GM12875 (cell line): ENCODE measurements around the gene RNASE13.

Experiments used
- H3K4me3 ChIP-seq: one replicate; pipeline ENCODE4 v1.5.1; 2011; ENCODE audit warnings: low read depth, low read length, control low read depth
- TF ChIP-seq, protein P1 (sequence below): IDR thresholded peaks from 2 replicates; pipeline ENCODE4 v1.5.1; 2011; ENCODE audit warnings: low read depth, mild to moderate bottlenecking, control low read depth, inconsistent platforms, low read length, moderate library complexity, borderline replicate concordance; ENCODE audit not compliant: insufficient read depth

RNASE13 gene, protein sequence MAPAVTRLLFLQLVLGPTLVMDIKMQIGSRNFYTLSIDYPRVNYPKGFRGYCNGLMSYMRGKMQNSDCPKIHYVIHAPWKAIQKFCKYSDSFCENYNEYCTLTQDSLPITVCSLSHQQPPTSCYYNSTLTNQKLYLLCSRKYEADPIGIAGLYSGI

DNA sequence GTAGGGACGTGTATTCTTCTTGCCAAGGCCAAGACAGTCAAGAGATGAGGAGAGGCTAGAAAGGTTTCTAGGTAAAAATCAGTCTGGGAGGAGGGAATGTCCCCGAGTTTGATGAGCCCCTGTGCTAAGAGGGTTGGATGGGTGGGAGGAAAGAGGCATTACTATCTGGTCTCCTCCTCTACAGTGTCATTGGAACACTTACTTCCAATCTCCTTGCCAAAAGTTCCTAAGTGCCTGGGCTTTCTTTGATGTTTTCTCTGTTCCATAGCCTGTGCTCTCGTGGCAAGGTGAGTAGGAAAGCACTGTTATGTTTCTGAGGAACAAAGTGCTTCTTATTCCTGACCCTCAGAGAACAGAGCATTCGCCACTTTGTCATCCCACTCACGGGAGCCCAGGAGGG, at the start of gene RNASE13:
RNASE13 (minus strand) TSS at position 101 of the 400 bp plus-strand sequence. CDS start 519 bp downstream, outside the sequence.
- TF ChIP-seq, protein P1, sequence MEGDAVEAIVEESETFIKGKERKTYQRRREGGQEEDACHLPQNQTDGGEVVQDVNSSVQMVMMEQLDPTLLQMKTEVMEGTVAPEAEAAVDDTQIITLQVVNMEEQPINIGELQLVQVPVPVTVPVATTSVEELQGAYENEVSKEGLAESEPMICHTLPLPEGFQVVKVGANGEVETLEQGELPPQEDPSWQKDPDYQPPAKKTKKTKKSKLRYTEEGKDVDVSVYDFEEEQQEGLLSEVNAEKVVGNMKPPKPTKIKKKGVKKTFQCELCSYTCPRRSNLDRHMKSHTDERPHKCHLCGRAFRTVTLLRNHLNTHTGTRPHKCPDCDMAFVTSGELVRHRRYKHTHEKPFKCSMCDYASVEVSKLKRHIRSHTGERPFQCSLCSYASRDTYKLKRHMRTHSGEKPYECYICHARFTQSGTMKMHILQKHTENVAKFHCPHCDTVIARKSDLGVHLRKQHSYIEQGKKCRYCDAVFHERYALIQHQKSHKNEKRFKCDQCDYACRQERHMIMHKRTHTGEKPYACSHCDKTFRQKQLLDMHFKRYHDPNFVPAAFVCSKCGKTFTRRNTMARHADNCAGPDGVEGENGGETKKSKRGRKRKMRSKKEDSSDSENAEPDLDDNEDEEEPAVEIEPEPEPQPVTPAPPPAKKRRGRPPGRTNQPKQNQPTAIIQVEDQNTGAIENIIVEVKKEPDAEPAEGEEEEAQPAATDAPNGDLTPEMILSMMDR: no peak
- H3K4me3 ChIP-seq: no peak within 1 kb of the TSS

DNA sequence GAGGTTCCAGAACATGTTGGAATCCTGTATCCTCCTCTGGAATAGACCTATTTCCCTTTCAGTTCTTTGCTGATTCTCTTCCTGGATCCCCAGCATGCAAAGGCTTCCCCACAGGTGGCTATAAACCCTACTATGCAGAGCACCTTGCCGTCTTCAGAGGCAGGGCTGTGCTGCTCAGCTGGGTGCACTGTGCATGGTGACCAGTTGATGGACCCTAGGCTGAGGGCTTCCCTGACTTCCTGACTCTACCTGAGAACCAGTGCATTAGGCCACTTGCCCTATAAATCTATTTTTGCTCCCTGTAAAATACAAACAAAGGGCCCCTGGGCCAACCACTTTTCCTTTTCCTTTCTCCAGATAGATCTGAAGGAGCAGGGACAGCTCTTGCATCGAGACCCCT, 49.8 kb upstream of the RNASE13 start:
- H3K4me3 ChIP-seq: no peak overlapping the region
- TF ChIP-seq, protein P1: no peak

DNA sequence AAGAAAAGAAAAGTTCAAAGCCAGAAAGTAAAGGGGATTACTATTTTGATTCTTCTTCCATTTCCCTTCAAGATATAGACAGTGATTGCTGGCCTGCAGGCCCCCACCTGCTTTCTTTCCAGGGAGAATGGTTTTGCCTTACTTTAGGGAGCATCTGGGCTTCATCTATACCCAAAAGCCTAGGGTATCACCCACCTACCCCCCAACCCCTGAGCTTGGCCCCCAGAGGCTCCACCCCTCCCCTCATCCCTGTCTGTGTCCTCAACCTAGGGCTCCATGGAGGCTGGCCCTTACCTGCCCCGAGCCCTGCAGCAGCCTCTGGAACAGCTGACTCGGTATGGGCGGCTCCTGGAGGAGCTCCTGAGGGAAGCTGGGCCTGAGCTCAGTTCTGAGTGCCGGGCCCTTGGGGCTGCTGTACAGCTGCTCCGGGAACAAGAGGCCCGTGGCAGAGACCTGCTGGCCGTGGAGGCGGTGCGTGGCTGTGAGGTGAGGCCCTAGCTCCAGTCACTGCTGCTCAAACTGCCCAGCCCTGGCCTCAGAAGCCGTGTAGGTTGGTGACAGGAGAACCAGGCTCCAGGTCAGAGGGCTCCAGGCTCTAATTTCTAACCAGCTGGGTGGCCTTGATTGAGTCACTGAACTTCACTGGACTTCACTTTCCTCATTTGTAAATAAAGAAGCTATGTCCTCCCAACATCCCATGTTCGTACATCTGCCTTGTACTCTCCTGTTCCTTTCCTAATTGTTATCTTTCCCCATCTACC, 49.1 kb upstream of the RNASE13 start:
- TF ChIP-seq, protein P1: no peak
- no peak overlapping the region for H3K4me3 ChIP-seq

DNA sequence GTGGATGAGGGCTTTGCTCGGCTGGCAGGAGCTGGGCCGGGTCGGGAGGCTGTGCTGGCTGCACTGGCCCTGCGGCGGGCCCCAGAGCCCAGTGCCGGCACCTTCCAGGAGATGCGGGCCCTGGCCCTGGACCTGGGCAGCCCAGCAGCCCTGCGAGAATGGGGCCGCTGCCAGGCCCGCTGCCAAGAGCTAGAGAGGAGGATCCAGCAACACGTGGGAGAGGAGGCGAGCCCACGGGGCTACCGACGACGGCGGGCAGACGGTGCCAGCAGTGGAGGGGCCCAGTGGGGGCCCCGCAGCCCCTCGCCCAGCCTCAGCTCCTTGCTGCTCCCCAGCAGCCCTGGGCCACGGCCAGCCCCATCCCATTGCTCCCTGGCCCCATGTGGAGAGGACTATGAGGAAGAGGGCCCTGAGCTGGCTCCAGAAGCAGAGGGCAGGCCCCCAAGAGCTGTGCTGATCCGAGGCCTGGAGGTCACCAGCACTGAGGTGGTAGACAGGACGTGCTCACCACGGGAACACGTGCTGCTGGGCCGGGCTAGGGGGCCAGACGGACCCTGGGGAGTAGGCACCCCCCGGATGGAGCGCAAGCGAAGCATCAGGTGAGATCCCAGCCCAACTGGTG, 47.0 kb upstream of the RNASE13 start:
- TF ChIP-seq, protein P1: no peak
- no peak overlapping the region for H3K4me3 ChIP-seq

DNA sequence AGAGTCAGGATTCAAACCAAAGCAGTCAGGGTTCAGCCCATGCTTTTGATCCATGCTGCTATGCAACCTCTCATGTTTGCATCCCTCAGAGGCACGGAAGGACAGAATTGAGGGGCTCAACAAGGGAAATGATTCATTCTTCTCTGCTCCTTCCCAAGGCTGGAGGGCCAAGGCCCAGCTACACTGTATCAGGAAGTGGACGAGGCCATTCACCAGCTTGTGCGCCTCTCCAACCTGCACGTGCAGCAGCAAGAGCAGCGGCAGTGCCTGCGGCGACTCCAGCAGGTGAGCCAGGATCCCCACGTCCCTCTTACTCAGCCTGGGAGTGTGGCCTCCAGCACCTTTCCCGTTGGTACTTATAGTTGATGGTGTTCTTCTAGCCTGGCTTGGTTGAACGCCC, 44.1 kb upstream of the RNASE13 start:
- TF ChIP-seq, protein P1: no peak
- no peak overlapping the region for H3K4me3 ChIP-seq

DNA sequence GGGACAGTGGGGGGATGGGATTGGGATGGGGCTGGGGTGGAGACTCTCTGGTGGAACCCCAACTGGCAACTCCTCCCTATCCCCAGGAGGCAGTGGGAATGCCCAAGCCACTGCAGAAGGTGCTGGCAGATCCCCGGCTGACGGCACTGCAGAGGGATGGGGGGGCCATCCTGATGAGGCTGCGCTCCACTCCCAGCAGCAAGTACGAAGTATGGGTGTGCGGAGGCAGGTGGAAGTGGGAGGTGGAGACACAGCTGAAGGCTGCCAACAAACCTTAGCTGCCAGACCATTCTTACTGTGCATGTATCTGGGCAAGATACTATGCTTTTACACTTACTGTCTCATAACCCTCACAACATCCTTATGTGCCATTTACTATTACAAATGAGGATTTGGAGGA, 43.7 kb upstream of the RNASE13 start:
- H3K4me3 ChIP-seq: no peak overlapping the region
- TF ChIP-seq, protein P1: no peak
